ENCODE results near the gene PTTG1IP. TPM values are rescaled to one million over a fixed set of nuclear protein-coding genes. Genes with fewer than 3 reads are reported as not detected.

PTTG1IP gene
- total and polyA plus RNA-seq, 2 of the 13 experiments (the other 11 are each of a cell fraction or from before 2014, with no cell fraction given) = 161 to 700 TPM

- no peak for TF ChIP-seq PBX2 (CRISPR knock-in tag; IDR thresholded peaks at IDR 0.05)
- no peak for TF ChIP-seq SUZ12 (IDR thresholded peaks at IDR 0.05; ENCODE audit: low read depth, low read length)
- no peak for TF ChIP-seq MTA3 (CRISPR knock-in tag; IDR thresholded peaks at IDR 0.05)
- TF ChIP-seq TEAD3 (CRISPR knock-in tag; optimal IDR thresholded peaks at IDR 0.05; ENCODE audit: borderline replicate concordance) = peak; percentile 23
- TF ChIP-seq ATF4 (CRISPR knock-in tag; IDR thresholded peaks at IDR 0.05) = 0 out of 4 replicates have a peak, but pooled peaks of 1 of the 2 experiments have one; percentile 16
- TF ChIP-seq HOXA3 (CRISPR knock-in tag; IDR thresholded peaks at IDR 0.05) = 0 out of 2 replicates have a peak, but pooled peaks have one; percentile 22
- no peak for TF ChIP-seq ZSCAN21 (CRISPR knock-in tag; IDR thresholded peaks at IDR 0.05; ENCODE audit: borderline replicate concordance)
- TF ChIP-seq ZNF710 (CRISPR knock-in tag; IDR thresholded peaks at IDR 0.05; ENCODE audit: borderline replicate concordance) = no peak
- 0 out of 2 replicates have a peak, but pooled peaks have one; percentile 48 for TF ChIP-seq TARDBP (CRISPR knock-in tag; IDR thresholded peaks at IDR 0.05)
- TF ChIP-seq CHD2 (IDR thresholded peaks at IDR 0.05; ENCODE audit: low read depth, low read length) = no peak
- TF ChIP-seq NFIB (CRISPR knock-in tag; IDR thresholded peaks at IDR 0.05; ENCODE audit: borderline replicate concordance) = no peak
- no peak for TF ChIP-seq ZNF883 (CRISPR knock-in tag; IDR thresholded peaks at IDR 0.05; ENCODE audit: not compliant biosample characterization)
- no peak for TF ChIP-seq RERE (CRISPR knock-in tag; IDR thresholded peaks at IDR 0.05; ENCODE audit: low read depth)
- no peak for TF ChIP-seq SP140L (CRISPR knock-in tag; IDR thresholded peaks at IDR 0.05; ENCODE audit: borderline replicate concordance)
- TF ChIP-seq ZNF629 (CRISPR knock-in tag; conservative IDR thresholded peaks at IDR 0.05) = no peak
- no peak for TF ChIP-seq ZNF414 (CRISPR knock-in tag; IDR thresholded peaks at IDR 0.05)
- TF ChIP-seq ZBTB20 (CRISPR knock-in tag; IDR thresholded peaks at IDR 0.05; ENCODE audit: borderline replicate concordance, low read depth) = no peak
- TF ChIP-seq ZFP1 (CRISPR knock-in tag; IDR thresholded peaks at IDR 0.05) = no peak
- no peak for TF ChIP-seq MEF2D (CRISPR knock-in tag; IDR thresholded peaks at IDR 0.05)
These were observed 27.9 kb downstream of the PTTG1IP start (continued) for GRCh38 chr21:44845418-44846223.

All from HepG2 (cell line).